ENCODE results near the gene IDUA. TPM values are rescaled to one million over a fixed set of nuclear protein-coding genes. Genes with fewer than 3 reads are reported as not detected.
A peak's percentile ranks its signal among the peaks of the same experiment; 100 is the strongest.

The IDUA gene
- polyA plus RNA-seq, 1 experiment = 13.2 TPM

- no peak for TF ChIP-seq CTCF (IDR thresholded peaks at IDR 0.05; ENCODE audit: insufficient read depth, low read depth, low read length)
- ChIA-PET CTCF (no interaction called here), POLR2A (no interaction called here)
- Histone ChIP-seq H3K4me3 (ENCODE audit: low read depth, low read length) (peak overlapping the region; percentile 24), H3K36me3 (ENCODE audit: control insufficient read depth, insufficient read depth, low read length) (no peaks in the 10 kb centered on the region), H3K27me3 (ENCODE audit: control insufficient read depth, insufficient read depth, low read length) (no peaks in the 10 kb centered on the region)
- DNase-seq (ENCODE audit: low read depth) = no peak
Measured at GRCh38 chr4:984336-985054, 2.3 kb upstream of the IDUA start.

GRCh38 chr4:985123-985830 lies 1.6 kb upstream of the IDUA start:
- H3K4me3 ChIP-seq (ENCODE audit: low read depth, low read length) = peak overlapping the region; percentile 24
- no peaks in the 10 kb centered on the region for H3K27me3 ChIP-seq (ENCODE audit: control insufficient read depth, insufficient read depth, low read length)
- TF ChIP-seq CTCF (IDR thresholded peaks at IDR 0.05; ENCODE audit: insufficient read depth, low read depth, low read length) = no peak
- no peak for DNase-seq (ENCODE audit: low read depth)
- POLR2A ChIA-PET = no interaction called here
- no peaks in the 10 kb centered on the region; the same call in 1 of the 2 replicates for H3K36me3 ChIP-seq (ENCODE audit: control insufficient read depth, insufficient read depth, low read length)
- CTCF ChIA-PET = interaction anchor here (0.7 to 2.3 kb wide), 2 partner anchors 13 to 510 kb away, joined by 3 to 6 read pairs; no protein-coding TSS in a partner anchor

GRCh38 chr4:986428-986878 lies 391 bp upstream of the IDUA start:
- TF ChIP-seq CTCF (IDR thresholded peaks at IDR 0.05; ENCODE audit: insufficient read depth, low read depth, low read length) = no peak
- H3K36me3 ChIP-seq (ENCODE audit: control insufficient read depth, insufficient read depth, low read length) = peaks cover 1% of the 10 kb centered on the region
- POLR2A ChIA-PET = interaction anchor here (0.6 kb wide), 1 partner anchor 67 kb away, joined by 7 read pairs; no protein-coding TSS in a partner anchor
- H3K4me3 ChIP-seq (ENCODE audit: low read depth, low read length) = peak overlapping the region; percentile 50
- H3K27me3 ChIP-seq (ENCODE audit: control insufficient read depth, insufficient read depth, low read length) = no peaks in the 10 kb centered on the region
- DNase-seq (ENCODE audit: low read depth) = no peak
- CTCF ChIA-PET = interaction anchor here (1.0 to 2.5 kb wide), 4 partner anchors 12 to 245 kb away, joined by 3 to 15 read pairs (median 5); no protein-coding TSS in a partner anchor

- Histone ChIP-seq H3K27me3 (ENCODE audit: control insufficient read depth, insufficient read depth, low read length) (no peaks in the 10 kb centered on the region), H3K4me3 (ENCODE audit: low read depth, low read length) (peak overlapping the region; percentile 50), H3K36me3 (ENCODE audit: control insufficient read depth, insufficient read depth, low read length) (peaks cover 4% of the 10 kb centered on the region)
- no peak for TF ChIP-seq CTCF (IDR thresholded peaks at IDR 0.05; ENCODE audit: insufficient read depth, low read depth, low read length)
- ChIA-PET POLR2A (no interaction called here), CTCF (interaction anchor here (0.8 to 2.5 kb wide), 7 partner anchors 11 to 302 kb away, joined by 3 to 15 read pairs (median 3); no protein-coding TSS in a partner anchor)
- DNase-seq (ENCODE audit: low read depth) = no peak
Measured at GRCh38 chr4:987624-988513, 1.0 kb downstream of the IDUA start.
